ENCODE results near the gene PSMD1.

PSMD1 gene

DNA sequence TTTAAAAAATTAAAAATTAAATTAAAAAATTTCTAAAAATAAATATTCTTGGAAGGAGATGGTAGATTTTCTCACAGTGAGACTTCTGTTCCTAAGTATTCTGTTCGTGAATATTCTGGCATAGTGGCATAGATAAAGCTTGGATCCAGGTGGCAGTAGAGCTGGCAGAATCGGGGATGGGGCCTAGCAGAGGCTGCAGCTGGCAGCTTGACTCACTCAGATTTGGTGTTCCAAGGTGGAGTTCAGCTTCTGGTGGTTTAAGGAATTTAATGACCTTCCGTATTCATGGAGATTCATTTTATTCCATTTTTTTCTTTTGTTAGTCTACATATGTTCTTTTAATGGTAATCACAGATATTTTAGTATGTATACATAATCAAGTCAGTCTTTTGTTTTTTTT lies 161.7 kb downstream of the PSMD1 start:
- no peak for DNase-seq

DNA sequence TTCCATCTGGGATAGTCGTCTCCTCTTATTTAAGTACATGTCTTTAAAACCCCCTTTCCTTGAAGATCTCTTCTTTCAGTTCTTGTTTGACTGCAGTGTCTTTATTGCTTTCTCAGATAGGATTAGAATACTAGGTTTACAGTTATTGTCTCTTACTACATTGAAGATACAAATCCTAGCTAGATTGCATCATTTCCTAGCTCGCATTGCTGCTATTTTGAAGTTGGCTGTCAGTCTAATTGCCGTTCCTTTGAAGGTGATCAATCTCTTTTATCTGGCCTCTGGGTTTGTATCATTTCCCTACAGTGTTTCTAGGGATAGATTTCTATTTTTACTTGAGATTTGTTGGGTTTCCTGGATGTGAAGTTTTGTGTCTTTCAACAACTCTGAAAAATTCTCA lies 162.6 kb downstream of the PSMD1 start:
- no peak for DNase-seq

DNA sequence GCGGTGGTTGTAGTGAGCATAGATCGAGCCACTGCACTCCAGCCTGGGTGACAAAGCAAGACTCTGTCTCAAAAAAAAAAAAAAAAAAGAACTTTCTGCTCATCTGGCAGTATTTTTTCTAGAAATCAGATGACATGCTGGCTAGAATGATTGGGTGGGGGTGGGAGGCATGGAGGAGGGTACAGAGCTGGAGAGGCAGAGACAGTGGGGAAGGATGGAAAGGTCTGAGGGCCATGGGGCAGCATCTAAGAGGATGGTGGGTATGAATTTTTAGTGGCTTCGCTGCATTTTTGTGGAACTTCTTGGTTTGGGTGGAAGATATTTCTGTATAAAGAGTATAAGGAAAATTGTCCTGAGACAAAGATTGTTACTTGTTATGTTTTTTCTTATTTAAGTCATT lies 165.1 kb downstream of the PSMD1 start:
- DNase-seq, result no peak
